Parietal lobe (tissue), 2 donors: ENCODE measurements around the gene CNTNAP2. TPM values are rescaled to one million over a fixed set of nuclear protein-coding genes. Genes with fewer than 3 reads are reported as not detected.

Experiments used
- small RNA-seq: library from RNA; depleted of rRNA; stranded (forward); fragments of <200 nt; gene quantifications from one replicate; pipeline ENCODE3, GENCODE V24; 2014; ENCODE audit warnings: low replicate concordance
- total RNA-seq: library from RNA; depleted of rRNA; stranded (reverse); fragments of >200 nt; gene quantifications from one replicate; pipeline ENCODE4 v1.2.3, GENCODE V29; 2014

CNTNAP2 gene
- total RNA-seq: 73.9 TPM

GRCh38 chr7:146116521-146117222 is at the start of gene CNTNAP2:
TSS of gene CNTNAP2 (plus strand) at chr7:146116801. CDS start at chr7:146116877, 76 bp downstream.

Small RNAs within 50 kb of the gene (small RNA-seq; reads per million reads assigned to genes)
- not detected for gene AC005518.2
- gene MIR548F4: not detected
- gene RANP2: not detected
- not detected for gene RF00012
- gene RF00019: not detected
- gene RF02271: not detected
- gene RN7SL456P: not detected
- gene RN7SL72P: not detected
- gene RNA5SP249: not detected
- gene RNU6-1184P: not detected
